T-helper 2 cell treated with Interferon-gamma antibody and Interleukin-4, amounts not matched to agents 5 μg/mL and 100 μg/mL, for 36 hours (primary cell): ENCODE measurements around the gene S100A8.

ENCODE experiments used
- DNase-seq: peaks from one replicate; pipeline ENCODE4 v3.0.0; 2021; ENCODE audit warnings: low spot score
- H3K27ac Mint-ChIP-seq: one replicate; pipeline ENCODE4 v1.8.0; 2021; ENCODE audit warnings: mild to moderate bottlenecking, mixed read lengths
- H3K27me3 Mint-ChIP-seq: one replicate; pipeline ENCODE4 v1.8.0; 2021; ENCODE audit warnings: low read depth, mixed read lengths
- H3K36me3 Mint-ChIP-seq: one replicate; pipeline ENCODE4 v1.8.0; 2021; ENCODE audit warnings: low read depth, mixed read lengths
- H3K4me1 Mint-ChIP-seq: one replicate; pipeline ENCODE4 v1.8.0; 2021; ENCODE audit warnings: low read depth, mixed read lengths
- H3K4me3 Mint-ChIP-seq: one replicate; pipeline ENCODE4 v1.8.0; 2022; ENCODE audit warnings: mild to moderate bottlenecking, moderate library complexity, mixed read lengths
- H3K9me3 Mint-ChIP-seq: one replicate; pipeline ENCODE4 v1.8.0; 2021; ENCODE audit warnings: mixed read lengths

Gene S100A8

DNA sequence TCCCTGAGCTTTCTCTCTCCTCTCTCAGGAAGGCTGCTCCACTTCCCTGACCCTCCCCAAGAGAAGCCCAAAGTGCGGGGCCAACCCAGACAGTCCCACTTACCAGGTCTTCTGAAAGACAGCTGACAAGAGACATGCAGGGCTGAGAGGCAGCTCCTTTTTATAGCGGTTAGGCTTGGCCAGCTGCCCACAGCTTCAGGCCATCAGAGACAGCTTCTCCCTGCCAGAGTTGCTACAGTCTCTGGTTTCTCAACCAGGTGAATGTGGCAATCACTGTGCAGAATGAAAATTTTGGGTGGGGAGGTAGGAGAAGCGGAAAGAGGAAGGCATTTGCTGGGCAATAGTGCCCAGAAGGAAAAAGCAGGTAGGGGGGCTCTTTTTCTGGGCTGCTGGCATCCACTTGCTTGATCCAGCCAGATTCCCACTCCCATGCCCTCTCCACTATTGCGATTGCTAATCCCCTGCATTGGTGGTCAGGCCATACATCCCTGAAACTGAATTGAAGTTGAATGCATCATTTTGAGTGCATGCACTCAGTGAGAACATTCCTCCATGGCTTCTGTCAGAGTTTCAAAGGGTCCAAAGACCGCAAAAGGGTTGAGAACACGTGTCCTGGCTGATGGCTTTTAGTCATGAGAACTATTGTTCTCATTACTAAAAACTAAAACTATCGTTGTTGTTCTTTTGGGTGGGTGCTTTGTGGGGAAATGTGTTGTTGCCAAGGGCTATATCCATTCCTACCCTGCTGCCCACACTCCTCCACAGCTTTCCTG, at the start of gene S100A8:
Gene S100A8 (minus strand): TSS at position 136 of the 773 bp plus-strand sequence. CDS start 538 bp downstream, outside the sequence.
- DNase-seq, result no peak
- no peaks in the 10 kb centered on the region for H3K9me3 Mint-ChIP-seq
- peaks cover 4% of the 10 kb centered on the region for H3K4me1 Mint-ChIP-seq
- no peaks in the 10 kb centered on the region for H3K36me3 Mint-ChIP-seq
- H3K27me3 Mint-ChIP-seq, result no peaks in the 10 kb centered on the region
- H3K27ac Mint-ChIP-seq, result no peak within 1 kb of the TSS
- H3K4me3 Mint-ChIP-seq, result no peak within 1 kb of the TSS

- Mint-ChIP-seq H3K36me3 (no peaks in the 10 kb centered on the region), H3K9me3 (no peaks in the 10 kb centered on the region), H3K4me3 (no peak overlapping the region), H3K27ac (no peak overlapping the region), H3K4me1 (no peaks in the 10 kb centered on the region), H3K27me3 (no peaks in the 10 kb centered on the region)
- DNase-seq, result no peak
These were observed 48.4 kb upstream of the S100A8 start for GRCh38 chr1:153439273-153439672.

DNA sequence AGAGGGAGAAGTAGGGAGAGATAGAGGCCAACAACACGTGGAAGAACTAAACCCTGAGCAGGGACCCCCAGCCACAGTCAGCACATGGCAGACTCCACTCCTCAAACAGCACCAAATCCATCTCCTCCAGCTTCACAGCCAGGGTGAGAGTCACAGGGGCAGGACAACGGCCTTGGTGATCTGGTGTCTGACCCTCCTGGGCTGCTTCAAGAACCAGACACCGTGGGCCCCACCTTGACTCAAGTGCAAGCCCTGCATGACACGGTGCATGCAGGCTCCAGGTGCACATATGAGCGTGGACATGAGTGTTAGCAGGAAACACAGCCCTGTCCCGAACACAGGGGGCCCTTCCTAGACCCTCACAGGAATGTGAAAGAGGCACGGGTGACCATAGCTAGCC, 47.7 kb upstream of the S100A8 start:
- DNase-seq, result no peak
- Mint-ChIP-seq H3K36me3 (no peaks in the 10 kb centered on the region), H3K4me3 (no peak overlapping the region), H3K9me3 (no peaks in the 10 kb centered on the region), H3K4me1 (no peaks in the 10 kb centered on the region), H3K27me3 (no peaks in the 10 kb centered on the region), H3K27ac (no peak overlapping the region)

DNA sequence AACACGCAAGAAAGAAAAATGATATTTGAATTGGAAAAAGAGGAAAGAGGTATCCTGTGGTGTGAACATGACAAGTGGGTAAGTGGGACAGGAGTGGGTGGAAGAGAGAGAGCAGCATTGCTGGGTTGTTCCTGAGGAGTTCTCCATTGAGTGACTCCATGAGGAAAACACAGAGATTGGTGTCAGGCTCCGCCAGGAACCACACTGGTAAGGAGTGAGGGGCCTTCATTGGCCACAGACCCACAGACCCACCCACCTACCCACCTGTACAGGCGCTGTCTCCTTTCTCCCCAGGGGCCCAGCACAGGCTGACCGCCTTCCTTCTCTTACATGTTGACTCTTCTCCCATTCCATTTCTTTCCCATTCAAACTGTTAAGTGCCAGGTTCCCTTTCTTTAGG, 46.4 kb upstream of the S100A8 start:
- H3K9me3 Mint-ChIP-seq, result no peaks in the 10 kb centered on the region
- H3K4me3 Mint-ChIP-seq, result no peak overlapping the region
- DNase-seq, result no peak
- no peaks in the 10 kb centered on the region for H3K4me1 Mint-ChIP-seq
- H3K27me3 Mint-ChIP-seq, result no peaks in the 10 kb centered on the region
- no peak overlapping the region for H3K27ac Mint-ChIP-seq
- H3K36me3 Mint-ChIP-seq, result no peaks in the 10 kb centered on the region

DNA sequence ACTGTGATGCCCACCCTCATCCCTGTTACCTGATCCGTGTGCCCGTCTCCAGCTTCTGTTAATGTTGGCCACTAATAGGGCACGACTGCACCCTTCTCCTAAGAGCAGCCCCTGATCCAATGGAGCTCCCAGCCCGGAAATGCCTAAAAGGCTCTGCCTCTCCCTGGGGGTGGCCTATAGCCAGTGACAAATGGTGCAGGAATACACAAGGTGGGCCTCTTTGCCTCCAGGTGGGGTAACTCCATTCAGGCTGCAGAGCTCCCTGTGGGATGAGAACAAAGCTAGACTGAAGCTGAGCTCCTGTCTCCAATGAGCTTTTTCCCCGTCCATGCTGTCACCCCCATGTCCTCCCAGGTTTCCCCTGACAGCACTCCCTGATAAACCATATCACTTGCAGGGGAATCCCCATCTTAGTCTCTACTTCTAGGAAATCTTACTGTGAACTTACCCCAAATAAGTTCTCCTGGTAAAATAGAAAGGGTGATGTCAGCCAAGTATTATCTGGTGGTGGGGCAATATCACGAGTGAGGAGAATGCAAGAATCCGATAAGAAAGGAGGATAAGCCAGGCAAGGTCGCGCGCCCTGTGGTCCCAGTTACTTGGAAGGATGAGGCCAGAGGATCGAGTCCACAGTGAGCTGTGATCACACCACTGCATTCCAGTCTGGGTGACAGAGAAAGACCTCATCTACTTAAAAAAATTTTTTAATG, 44.0 kb upstream of the S100A8 start:
- H3K36me3 Mint-ChIP-seq, result no peaks in the 10 kb centered on the region
- no peaks in the 10 kb centered on the region for H3K4me1 Mint-ChIP-seq
- H3K27me3 Mint-ChIP-seq, result no peaks in the 10 kb centered on the region
- H3K4me3 Mint-ChIP-seq, result no peak overlapping the region
- H3K27ac Mint-ChIP-seq, result no peak overlapping the region
- H3K9me3 Mint-ChIP-seq, result no peaks in the 10 kb centered on the region
- DNase-seq, result no peak

GRCh38 chr1:153432874-153433681, 42.2 kb upstream of the S100A8 start:
- H3K4me1 Mint-ChIP-seq, result no peaks in the 10 kb centered on the region
- DNase-seq, result no peak
- H3K9me3 Mint-ChIP-seq, result no peaks in the 10 kb centered on the region

GRCh38 chr1:153431928-153432327, 41.1 kb upstream of the S100A8 start:
- Mint-ChIP-seq H3K4me3 (no peak overlapping the region), H3K4me1 (no peaks in the 10 kb centered on the region), H3K27me3 (no peaks in the 10 kb centered on the region), H3K27ac (no peak overlapping the region), H3K36me3 (no peaks in the 10 kb centered on the region), H3K9me3 (no peaks in the 10 kb centered on the region)
- DNase-seq, result no peak

More at GRCh38 chr1:153432874-153433681, 42.2 kb upstream of the S100A8 start:
- Mint-ChIP-seq H3K36me3 (no peaks in the 10 kb centered on the region), H3K27me3 (no peaks in the 10 kb centered on the region), H3K27ac (no peak overlapping the region), H3K4me3 (no peak overlapping the region)

DNA sequence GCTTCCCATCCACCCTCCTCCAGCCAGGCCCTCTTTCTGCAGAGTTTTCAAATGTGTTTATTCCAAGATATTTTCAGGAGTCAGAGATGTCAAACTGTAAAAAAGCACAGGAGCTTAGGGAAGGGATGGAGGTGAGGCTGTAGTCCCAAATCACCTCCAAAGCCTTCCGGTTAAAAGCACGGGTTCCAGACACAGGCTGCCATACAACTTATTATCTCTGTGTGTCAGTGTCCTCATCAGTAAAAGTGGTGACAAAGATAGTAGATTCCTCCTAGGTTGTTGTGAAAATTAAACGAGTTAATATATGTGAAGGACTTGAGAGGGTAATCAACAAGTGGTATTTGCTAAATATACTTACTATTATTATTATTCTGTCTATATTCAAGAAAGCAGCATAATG, 40.6 kb upstream of the S100A8 start:
- H3K4me3 Mint-ChIP-seq, result no peak overlapping the region
- no peak for DNase-seq
- H3K4me1 Mint-ChIP-seq, result no peaks in the 10 kb centered on the region
- no peaks in the 10 kb centered on the region for H3K27me3 Mint-ChIP-seq
- no peaks in the 10 kb centered on the region for H3K9me3 Mint-ChIP-seq
- H3K27ac Mint-ChIP-seq, result no peak overlapping the region
- H3K36me3 Mint-ChIP-seq, result no peaks in the 10 kb centered on the region

- H3K4me1 Mint-ChIP-seq, result no peaks in the 10 kb centered on the region
- H3K4me3 Mint-ChIP-seq, result no peak overlapping the region
- H3K27me3 Mint-ChIP-seq, result no peaks in the 10 kb centered on the region
- no peak for DNase-seq
- no peak overlapping the region for H3K27ac Mint-ChIP-seq
- no peaks in the 10 kb centered on the region for H3K36me3 Mint-ChIP-seq
- no peaks in the 10 kb centered on the region for H3K9me3 Mint-ChIP-seq
These were observed 40.1 kb upstream of the S100A8 start for GRCh38 chr1:153431002-153431401.

DNA sequence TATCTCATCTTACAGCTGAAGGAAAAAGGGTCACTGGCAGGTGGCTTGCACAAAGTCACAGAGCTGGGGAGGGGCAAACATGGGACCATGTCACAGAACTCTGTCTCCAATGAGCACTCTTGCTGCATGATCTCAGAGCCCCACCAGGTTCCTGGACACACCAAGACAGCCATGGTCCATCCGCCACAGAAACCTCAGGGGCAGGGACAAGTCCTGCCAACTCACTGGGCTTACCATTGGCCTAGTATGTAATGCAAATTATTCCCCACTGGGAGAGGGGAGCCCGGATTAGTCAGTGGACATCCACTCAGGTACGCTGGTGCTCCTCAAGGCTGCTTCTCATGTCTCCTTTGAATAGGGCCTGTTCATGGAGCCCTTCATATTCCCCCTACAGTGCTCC, 39.7 kb upstream of the S100A8 start:
- Mint-ChIP-seq H3K4me3 (no peak overlapping the region), H3K36me3 (no peaks in the 10 kb centered on the region), H3K27ac (no peak overlapping the region), H3K9me3 (no peaks in the 10 kb centered on the region), H3K27me3 (no peaks in the 10 kb centered on the region), H3K4me1 (no peaks in the 10 kb centered on the region)
- DNase-seq, result no peak

DNA sequence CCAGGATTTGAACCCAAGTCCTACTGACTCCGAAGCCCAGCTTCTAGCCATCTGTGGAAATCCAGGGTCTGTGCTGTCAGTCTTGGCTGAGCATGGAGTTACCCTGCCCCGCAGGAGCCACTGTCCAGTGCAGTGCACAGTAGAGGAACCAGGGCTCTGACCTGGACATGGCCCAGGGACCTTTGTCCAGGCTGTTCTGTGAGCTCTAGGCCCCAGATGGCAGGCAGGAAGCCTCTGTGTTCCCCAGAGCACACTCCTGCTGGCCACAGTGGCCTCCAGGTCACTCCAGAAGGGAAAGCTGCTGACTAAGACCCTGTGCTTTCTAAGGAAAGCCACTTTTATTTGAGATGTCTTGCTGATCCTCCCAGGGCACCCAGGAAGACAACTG, 39.3 kb upstream of the S100A8 start:
- Mint-ChIP-seq H3K9me3 (no peaks in the 10 kb centered on the region), H3K27me3 (no peaks in the 10 kb centered on the region), H3K4me1 (no peaks in the 10 kb centered on the region), H3K27ac (no peak overlapping the region), H3K4me3 (no peak overlapping the region), H3K36me3 (no peaks in the 10 kb centered on the region)
- DNase-seq, result no peak

GRCh38 chr1:153429266-153430165, 38.6 kb upstream of the S100A8 start:
- Mint-ChIP-seq H3K4me3 (no peak overlapping the region), H3K36me3 (no peaks in the 10 kb centered on the region)

GRCh38 chr1:153428791-153429190, 37.9 kb upstream of the S100A8 start:
- DNase-seq, result no peak
- no peaks in the 10 kb centered on the region for H3K9me3 Mint-ChIP-seq
- no peaks in the 10 kb centered on the region for H3K27me3 Mint-ChIP-seq
- H3K4me3 Mint-ChIP-seq, result no peak overlapping the region
- H3K27ac Mint-ChIP-seq, result no peak overlapping the region
- no peaks in the 10 kb centered on the region for H3K4me1 Mint-ChIP-seq
- no peaks in the 10 kb centered on the region for H3K36me3 Mint-ChIP-seq

More at GRCh38 chr1:153429266-153430165, 38.6 kb upstream of the S100A8 start:
- no peak overlapping the region for H3K27ac Mint-ChIP-seq
- H3K4me1 Mint-ChIP-seq, result no peaks in the 10 kb centered on the region
- no peaks in the 10 kb centered on the region for H3K9me3 Mint-ChIP-seq
- no peaks in the 10 kb centered on the region for H3K27me3 Mint-ChIP-seq
- no peak for DNase-seq
